Measurements from ENCODE around the gene TRAPPC2L. TPM values are rescaled to one million over a fixed set of nuclear protein-coding genes. Genes with fewer than 3 reads are reported as not detected.

The TRAPPC2L gene
- total RNA-seq, 3 donors from 2014 or later, result 32.1 to 37.8 (median 34.4) TPM

DNA sequence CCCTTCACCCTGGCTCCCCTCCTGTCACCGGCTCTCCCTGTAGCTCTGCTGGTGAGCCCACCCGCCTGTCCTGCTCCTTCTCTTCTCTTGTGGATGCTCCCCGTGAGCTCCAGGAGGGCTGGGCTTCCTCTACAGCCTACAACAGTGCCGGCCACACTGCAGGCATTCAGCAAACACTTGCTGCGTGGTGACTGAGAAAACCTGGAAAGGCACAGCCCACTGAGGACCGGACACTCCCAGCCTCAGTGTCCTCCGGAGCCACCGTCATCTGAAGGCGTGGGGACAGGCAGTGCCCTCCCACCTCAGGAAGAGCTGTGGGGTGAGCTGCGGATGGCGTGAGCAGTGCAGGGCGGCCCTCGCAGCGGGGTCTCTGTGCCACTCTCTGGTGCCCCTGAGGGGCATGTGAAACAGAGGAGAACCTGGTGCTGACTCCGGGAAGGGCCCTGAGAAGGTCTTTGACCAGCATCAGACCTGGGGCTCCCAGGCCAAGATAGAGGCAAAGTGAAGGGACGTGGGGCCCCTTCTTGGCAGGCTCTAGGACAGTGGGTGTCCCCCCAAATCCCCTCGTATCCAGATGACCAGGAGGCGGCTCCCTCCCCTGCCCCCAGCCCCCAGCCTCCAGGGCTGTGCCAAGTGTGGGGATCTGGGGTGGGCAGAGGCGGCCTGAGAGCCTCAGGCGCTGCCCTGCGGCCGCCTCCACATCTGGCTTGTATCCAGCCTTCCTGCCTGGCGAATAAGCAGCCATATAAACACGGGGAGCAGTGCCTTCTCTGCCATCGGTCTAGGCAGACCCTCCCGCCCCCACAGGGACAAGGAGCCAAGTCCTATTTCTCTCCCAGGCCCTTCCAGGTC lies 53.6 kb downstream of the TRAPPC2L start:
- Histone ChIP-seq H3K27me3 (no peaks in the 10 kb centered on the region), H3K36me3 (no peaks in the 10 kb centered on the region), H3K9me3 (no peaks in the 10 kb centered on the region), H3K4me3 (no peak overlapping the region), H3K27ac (peak overlapping the region in 1 of 2 donors; percentile 34), H3K4me1 (peaks cover 0 to 5% of the 10 kb centered on the region in 2 donors)
- intact Hi-C loops (cut with DNase I; ENCODE audit: low total_unique reads), result no loop called here
- DNase-seq (ENCODE audit: low spot score in 2 of 2), result no peak
- TF ChIP-seq POLR2AphosphoS5 (IDR thresholded peaks at IDR 0.05), result no peak
- TF ChIP-seq POLR2A (IDR thresholded peaks at IDR 0.05), result no peak

DNA sequence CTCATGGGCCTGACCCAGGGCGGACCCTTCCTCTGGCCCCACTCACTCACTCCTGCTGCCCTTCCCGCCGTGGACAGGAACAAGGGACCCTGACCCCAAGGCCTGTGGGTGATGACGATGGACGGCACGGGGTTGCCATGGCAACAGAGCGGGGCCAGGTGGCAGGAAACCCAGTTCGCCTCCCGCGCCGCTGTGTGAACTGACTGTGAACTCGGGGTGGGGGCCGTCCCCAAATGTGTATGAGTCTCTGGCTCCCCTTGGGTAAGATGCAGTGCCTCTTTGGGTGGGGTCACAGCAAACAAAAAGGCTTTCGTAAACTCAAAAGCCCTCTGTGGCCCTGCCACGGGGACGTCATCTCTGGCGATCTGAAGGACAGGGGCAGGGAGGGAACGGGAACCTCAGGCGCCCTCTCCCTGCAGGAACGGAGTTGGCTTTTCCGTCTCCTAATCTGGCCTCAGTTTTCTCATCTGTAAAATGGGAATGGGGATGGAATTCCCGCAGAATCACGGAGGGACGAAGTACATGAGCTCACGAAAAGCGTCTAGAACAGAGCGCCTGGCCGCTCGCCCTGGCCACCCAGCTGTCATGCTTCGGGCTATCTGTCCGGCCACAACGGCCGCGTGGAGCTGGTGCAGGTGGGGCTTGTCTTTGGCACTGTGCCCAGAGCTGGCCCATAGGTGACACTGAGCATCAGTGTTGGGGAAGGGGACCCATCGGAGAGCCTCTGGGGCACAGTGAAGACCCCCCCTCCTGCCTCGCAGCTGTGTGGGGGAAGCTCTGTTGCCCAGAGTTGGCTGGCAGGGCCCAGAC lies 54.4 kb downstream of the TRAPPC2L start:
- H3K4me3 ChIP-seq, result no peak overlapping the region
- no peak for DNase-seq (ENCODE audit: low spot score in 2 of 2)
- TF ChIP-seq, protein P1, sequence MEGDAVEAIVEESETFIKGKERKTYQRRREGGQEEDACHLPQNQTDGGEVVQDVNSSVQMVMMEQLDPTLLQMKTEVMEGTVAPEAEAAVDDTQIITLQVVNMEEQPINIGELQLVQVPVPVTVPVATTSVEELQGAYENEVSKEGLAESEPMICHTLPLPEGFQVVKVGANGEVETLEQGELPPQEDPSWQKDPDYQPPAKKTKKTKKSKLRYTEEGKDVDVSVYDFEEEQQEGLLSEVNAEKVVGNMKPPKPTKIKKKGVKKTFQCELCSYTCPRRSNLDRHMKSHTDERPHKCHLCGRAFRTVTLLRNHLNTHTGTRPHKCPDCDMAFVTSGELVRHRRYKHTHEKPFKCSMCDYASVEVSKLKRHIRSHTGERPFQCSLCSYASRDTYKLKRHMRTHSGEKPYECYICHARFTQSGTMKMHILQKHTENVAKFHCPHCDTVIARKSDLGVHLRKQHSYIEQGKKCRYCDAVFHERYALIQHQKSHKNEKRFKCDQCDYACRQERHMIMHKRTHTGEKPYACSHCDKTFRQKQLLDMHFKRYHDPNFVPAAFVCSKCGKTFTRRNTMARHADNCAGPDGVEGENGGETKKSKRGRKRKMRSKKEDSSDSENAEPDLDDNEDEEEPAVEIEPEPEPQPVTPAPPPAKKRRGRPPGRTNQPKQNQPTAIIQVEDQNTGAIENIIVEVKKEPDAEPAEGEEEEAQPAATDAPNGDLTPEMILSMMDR (IDR thresholded peaks at IDR 0.05), result no peak
- TF ChIP-seq POLR2A (IDR thresholded peaks at IDR 0.05), result no peak
- TF ChIP-seq POLR2AphosphoS5 (IDR thresholded peaks at IDR 0.05), result no peak
- no peaks in the 10 kb centered on the region for H3K36me3 ChIP-seq
- peak overlapping the region in 1 of 2 donors; percentile 34 for H3K27ac ChIP-seq
- no peaks in the 10 kb centered on the region for H3K27me3 ChIP-seq
- no peaks in the 10 kb centered on the region for H3K9me3 ChIP-seq
- intact Hi-C loops (cut with DNase I; ENCODE audit: low total_unique reads), result no loop called here
- peaks cover 0 to 5% of the 10 kb centered on the region in 2 donors for H3K4me1 ChIP-seq

DNA sequence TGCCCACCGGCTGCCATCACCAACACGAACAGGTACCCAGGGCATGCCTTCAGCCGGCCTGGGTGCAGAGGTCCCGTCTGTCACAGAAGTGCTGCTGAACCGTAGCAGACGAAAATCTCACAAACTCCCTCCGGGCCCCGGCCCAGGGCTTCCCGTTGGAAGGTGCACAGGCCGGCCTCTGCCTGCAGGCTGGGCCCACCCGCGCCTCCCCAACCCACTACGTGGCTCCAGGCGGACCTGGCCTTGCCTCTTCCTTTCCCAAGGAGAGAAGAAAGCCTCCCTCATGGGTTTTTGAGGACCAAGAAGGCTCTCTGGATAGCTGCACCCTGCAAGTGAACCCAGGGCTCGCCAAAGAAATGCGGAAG lies 55.0 kb downstream of the TRAPPC2L start:
- no peak overlapping the region for H3K4me3 ChIP-seq
- no peaks in the 10 kb centered on the region for H3K36me3 ChIP-seq
- no peaks in the 10 kb centered on the region for H3K9me3 ChIP-seq
- H3K4me1 ChIP-seq, result peaks cover 0 to 5% of the 10 kb centered on the region in 2 donors
- intact Hi-C loops (cut with DNase I; ENCODE audit: low total_unique reads), result no loop called here
- DNase-seq (ENCODE audit: low spot score in 2 of 2), result no peak
- no peaks in the 10 kb centered on the region for H3K27me3 ChIP-seq
- TF ChIP-seq POLR2A (IDR thresholded peaks at IDR 0.05) (no peak), POLR2AphosphoS5 (IDR thresholded peaks at IDR 0.05) (no peak)
- TF ChIP-seq, protein P1 (IDR thresholded peaks at IDR 0.05), result no peak
- H3K27ac ChIP-seq, result no peak overlapping the region

Other genes with a start within 250 kb of the TRAPPC2L start
- gene IL17C, start 218.6 kb upstream of the TRAPPC2L start, total RNA-seq, result not detected
- gene CYBA, start 206.1 kb upstream of the TRAPPC2L start, total RNA-seq, result 100 to 1,000 TPM; 138 to 194 (median 180) TPM
- 10 to 100 TPM; 17.4 to 21.3 (median 19.0) TPM for gene MVD, start 194.0 kb upstream of the TRAPPC2L start, total RNA-seq
- gene SNAI3, start 170.6 kb upstream of the TRAPPC2L start, total RNA-seq, result under 1 TPM; 0.66 to 0.96 (median 0.73) TPM
- 10 to 100 TPM; 19.2 to 22.0 (median 21.9) TPM for gene RNF166, start 150.7 kb upstream of the TRAPPC2L start, total RNA-seq
- gene CTU2, start 150.6 kb upstream of the TRAPPC2L start, total RNA-seq, result 1 to 10 TPM; 7.3 to 8.2 (median 7.8) TPM
- 100 to 1,000 TPM in 2 of 3 donors, 10 to 100 TPM in 1; 90.7 to 181 (median 135) TPM for gene PIEZO1, start 71.9 kb upstream of the TRAPPC2L start, total RNA-seq
- gene CDT1, start 53.3 kb upstream of the TRAPPC2L start, total RNA-seq, result 1 to 10 TPM; 1.3 to 3.3 (median 3.2) TPM
- 100 to 1,000 TPM in 2 of 3 donors, 10 to 100 TPM in 1; 93.8 to 152 (median 126) TPM for gene APRT, start 45.2 kb upstream of the TRAPPC2L start, total RNA-seq
- 10 to 100 TPM; 16.2 to 29.5 (median 17.9) TPM for gene GALNS, start 180 bp upstream of the TRAPPC2L start, total RNA-seq
- not detected for gene PABPN1L, start 9.5 kb downstream of the TRAPPC2L start, total RNA-seq
- gene CBFA2T3, start 120.1 kb downstream of the TRAPPC2L start, total RNA-seq, result 1 to 10 TPM in 1 of 3 donors, under 1 TPM in 2; 0.64 to 2.3 (median 0.88) TPM
- gene ACSF3, start 236.7 kb downstream of the TRAPPC2L start, total RNA-seq, result 10 to 100 TPM; 20.8 to 42.3 (median 40.4) TPM